Neuron (in vitro differentiated cells): ENCODE data around the gene FUT7.

Source experiments
- H2AFZ ChIP-seq: one replicate; pipeline ENCODE4 v1.6.1; 2013; ENCODE audit warnings: low read depth, mild to moderate bottlenecking, inconsistent platforms, low read length, moderate library complexity
- H3K27me3 ChIP-seq: one replicate; pipeline ENCODE4 v1.6.1; 2013; ENCODE audit warnings: low read length; ENCODE audit not compliant: insufficient read depth
- H3K36me3 ChIP-seq: one replicate; pipeline ENCODE4 v1.6.1; 2013; ENCODE audit warnings: low read length; ENCODE audit not compliant: insufficient read depth
- H3K4me1 ChIP-seq: one replicate; pipeline ENCODE4 v1.6.1; 2013; ENCODE audit warnings: low read length; ENCODE audit not compliant: insufficient read depth
- H3K4me3 ChIP-seq: 2 replicates; pipeline ENCODE4 v1.5.1; 2013; ENCODE audit warnings: mild to moderate bottlenecking, low read length, moderate library complexity
- H3K9me3 ChIP-seq: one replicate; pipeline ENCODE4 v1.6.1; 2013; ENCODE audit warnings: low read length

Gene FUT7

DNA sequence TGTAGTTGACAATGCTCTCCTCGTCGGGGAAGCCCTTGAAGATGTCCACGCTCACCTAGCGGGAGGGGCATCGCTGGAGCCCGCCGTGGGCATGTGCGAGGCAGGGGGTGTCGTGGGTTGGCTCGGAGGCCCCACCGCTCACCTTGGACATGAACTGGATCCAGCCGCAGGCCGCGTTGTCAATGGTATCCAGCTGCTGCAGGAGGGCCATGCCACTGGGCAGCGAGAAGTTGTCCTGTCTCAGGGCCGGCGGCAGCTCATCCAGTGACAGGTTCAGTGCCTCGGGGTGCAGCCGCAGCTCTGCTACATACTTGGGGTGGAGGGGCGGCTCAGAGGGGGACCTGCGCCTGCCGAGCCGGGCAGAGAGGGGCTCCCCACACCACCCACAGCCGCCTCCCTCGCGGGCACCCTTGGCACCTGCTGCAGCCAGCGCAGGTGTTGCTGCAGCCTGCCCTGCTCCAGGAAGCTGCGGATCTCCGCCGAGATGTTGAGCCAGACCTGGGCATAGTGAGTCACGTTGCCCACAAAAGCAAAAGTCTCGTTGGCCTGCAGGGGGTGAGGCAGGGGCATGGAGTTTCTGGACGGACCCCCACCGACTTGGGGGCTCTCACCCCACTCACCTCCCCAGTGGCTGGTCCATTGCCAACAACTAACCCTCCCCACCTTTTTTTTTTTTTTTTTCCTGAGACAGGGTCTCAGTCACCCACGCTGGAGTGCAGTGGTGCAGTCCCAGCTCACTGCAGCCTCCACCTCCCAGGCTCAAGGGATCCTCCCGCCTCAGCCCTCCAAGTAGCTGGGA, 12.9 kb downstream of the FUT7 start:
- Histone ChIP-seq H2AFZ (no peak overlapping the region), H3K4me1 (peaks cover 3% of the 10 kb centered on the region), H3K27me3 (no peaks in the 10 kb centered on the region), H3K36me3 (peaks cover 25% of the 10 kb centered on the region), H3K4me3 (no peak overlapping the region), H3K9me3 (peaks cover 2% of the 10 kb centered on the region)

DNA sequence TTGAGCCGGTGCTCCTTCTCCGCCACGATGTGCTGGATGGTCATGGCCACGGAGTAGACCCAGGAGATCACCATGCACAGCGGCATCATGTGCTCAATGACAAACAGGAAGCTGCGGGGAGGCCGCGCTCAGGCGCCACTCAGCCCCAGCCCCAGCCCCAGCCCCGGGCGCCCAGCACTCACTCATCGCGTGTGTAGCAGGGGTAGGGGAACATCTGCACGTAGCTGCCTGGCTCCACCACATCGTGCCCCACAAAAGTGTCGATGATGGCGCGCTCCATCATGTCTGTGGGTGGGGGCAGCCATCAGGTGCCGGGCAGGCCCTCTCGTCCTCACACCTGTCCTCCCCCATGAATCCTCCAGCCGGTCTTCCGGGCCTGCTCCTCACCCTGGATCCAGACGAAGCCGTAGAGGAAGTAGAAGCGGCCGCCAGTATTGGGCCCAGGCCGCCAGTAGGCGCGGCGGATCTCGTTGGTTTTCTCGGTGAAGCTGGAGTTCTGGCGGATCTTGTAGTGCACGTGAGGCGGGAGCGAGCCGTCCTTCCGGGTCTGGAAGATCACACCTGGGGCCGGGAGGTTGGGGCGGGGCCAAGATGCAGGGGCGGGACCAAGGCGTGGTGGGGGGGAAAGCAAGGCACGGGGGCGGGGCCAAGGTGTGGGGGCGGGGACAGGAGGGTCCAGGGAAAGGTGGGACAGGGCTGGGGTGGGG, 13.9 kb downstream of the FUT7 start:
- Histone ChIP-seq H3K27me3 (no peaks in the 10 kb centered on the region), H2AFZ (no peak overlapping the region), H3K4me3 (no peak overlapping the region), H3K36me3 (peaks cover 32% of the 10 kb centered on the region), H3K9me3 (peaks cover 2% of the 10 kb centered on the region), H3K4me1 (no peaks in the 10 kb centered on the region)

DNA sequence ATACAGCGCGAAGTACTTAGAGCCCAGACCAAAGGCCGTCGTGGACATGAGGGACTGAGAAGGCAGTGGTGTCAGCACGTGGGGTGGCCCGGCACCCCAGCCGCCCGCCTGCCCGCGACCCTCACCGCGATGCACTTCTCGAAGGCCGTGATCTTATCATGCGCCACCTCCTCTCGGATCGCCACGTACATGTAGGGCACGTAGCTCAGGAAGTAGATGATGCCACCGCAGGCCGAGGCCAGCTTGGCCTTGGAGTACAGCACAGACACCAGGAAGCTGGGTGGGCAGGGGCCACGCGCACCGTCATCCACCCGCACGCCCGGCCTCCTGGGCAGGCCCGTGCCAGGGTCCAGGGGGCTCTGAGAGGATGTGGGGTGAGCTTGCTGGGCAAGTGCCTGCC, 14.8 kb downstream of the FUT7 start:
- peaks cover 2% of the 10 kb centered on the region for H3K9me3 ChIP-seq
- H3K36me3 ChIP-seq: peaks cover 38% of the 10 kb centered on the region
- H2AFZ ChIP-seq: no peak overlapping the region
- H3K4me3 ChIP-seq: no peak overlapping the region
- H3K27me3 ChIP-seq: no peaks in the 10 kb centered on the region
- no peaks in the 10 kb centered on the region for H3K4me1 ChIP-seq

DNA sequence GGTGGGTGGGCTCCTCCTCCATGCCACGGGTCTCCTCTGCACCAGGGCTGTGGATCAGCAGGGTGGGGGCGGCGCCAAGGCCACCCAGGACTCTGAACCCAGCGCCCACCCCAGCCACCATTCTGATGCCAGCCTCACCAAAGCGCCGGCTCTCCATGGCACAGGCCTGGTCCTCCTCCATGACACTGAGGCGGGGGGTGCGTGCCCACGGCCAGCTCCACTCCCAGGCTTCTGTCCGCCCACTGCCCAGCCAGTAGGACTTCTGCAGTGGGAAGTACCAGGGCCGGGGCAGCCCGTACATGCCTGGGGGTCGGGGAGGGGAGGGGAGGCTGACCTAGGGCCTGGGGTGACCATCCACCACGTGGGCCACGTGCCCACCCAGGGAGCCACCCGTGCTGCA, 15.5 kb downstream of the FUT7 start:
- Histone ChIP-seq H3K4me1 (no peaks in the 10 kb centered on the region), H3K4me3 (no peak overlapping the region), H3K36me3 (peaks cover 42% of the 10 kb centered on the region), H2AFZ (no peak overlapping the region), H3K27me3 (no peaks in the 10 kb centered on the region), H3K9me3 (peaks cover 2% of the 10 kb centered on the region)

DNA sequence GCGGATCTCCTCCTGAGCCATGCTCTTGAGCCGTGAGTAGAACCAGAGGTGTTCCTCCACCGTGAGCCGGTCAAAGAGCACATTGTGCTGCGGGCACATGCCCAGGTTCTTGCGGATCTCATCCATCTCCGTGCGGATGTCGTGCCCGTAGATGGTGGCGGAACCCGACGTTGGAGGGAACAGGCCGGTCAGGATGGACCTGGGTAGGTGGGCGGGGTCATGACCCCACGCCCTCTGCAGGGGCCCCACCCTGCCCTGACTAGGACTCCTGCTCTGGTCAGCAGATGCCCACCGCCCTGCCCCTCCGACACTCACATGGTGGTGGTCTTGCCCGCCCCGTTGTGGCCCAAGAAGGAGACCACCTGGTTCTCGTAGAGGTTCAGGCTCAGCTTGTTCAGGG, 15.9 kb downstream of the FUT7 start:
- Histone ChIP-seq H3K27me3 (no peaks in the 10 kb centered on the region), H3K9me3 (peaks cover 2% of the 10 kb centered on the region), H2AFZ (no peak overlapping the region), H3K36me3 (peaks cover 42% of the 10 kb centered on the region), H3K4me1 (no peaks in the 10 kb centered on the region), H3K4me3 (no peak overlapping the region)

DNA sequence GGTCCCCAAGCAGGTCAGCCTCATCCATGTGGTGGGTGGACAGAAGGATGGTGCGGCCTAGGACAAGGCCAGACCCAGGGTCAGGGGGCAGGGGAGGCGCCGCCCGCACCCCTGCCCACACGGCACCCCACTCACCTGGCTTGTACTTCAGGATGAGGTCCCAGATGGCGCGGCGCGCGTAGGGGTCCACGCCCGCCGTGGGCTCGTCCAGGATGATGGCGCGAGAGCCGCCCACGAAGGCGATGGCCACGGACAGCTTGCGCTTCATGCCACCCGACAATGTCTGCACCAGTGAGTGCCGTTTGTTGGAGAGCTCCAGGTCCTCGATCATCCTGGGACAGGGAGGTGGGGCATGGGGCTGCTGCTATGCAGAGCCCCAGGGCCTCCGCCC, 16.4 kb downstream of the FUT7 start:
- no peak overlapping the region for H3K4me3 ChIP-seq
- H3K27me3 ChIP-seq: no peaks in the 10 kb centered on the region
- H3K9me3 ChIP-seq: peaks cover 2% of the 10 kb centered on the region
- H3K4me1 ChIP-seq: no peaks in the 10 kb centered on the region
- peaks cover 42% of the 10 kb centered on the region for H3K36me3 ChIP-seq
- no peak overlapping the region for H2AFZ ChIP-seq

DNA sequence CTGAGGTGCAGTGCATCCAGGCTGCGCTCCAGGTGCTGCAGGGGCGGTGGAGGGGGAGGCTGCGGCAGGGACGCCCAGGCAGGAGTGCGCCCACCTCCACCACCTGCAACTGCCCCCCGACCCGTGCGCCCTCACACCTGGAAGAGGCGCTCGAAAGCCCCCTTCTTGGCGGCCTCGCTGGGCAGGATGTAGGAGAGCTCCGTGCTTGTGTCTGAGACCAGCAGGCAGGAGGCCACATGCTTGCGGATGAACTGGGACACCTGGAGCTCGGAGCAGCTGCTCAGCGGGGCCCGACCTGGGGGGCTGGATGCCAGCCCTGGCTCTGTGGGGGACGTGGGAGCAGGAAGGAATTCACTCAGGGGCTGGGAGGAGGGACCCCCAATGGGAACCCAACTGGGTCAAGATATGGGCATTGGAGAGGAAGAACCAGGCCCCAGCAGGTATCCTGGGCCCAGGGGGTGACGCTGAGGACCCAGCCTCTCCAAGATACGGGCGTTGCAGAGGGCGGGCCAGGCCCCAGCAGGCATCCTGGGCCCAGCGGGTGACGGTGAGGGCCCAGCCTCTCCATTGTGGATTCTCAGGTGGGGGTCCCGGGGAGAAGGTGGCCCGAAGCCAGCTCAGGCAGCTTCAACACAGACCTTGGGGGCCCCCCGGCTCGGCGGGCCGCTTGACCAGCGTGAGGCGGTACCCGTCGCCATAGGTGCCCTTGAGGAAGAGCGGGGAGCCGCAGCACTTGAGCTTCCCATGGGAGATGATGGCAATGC, 16.9 kb downstream of the FUT7 start:
- Histone ChIP-seq H2AFZ (no peak overlapping the region), H3K4me1 (no peaks in the 10 kb centered on the region), H3K36me3 (peaks cover 42% of the 10 kb centered on the region), H3K27me3 (no peaks in the 10 kb centered on the region), H3K9me3 (peaks cover 2% of the 10 kb centered on the region), H3K4me3 (no peak overlapping the region)

DNA sequence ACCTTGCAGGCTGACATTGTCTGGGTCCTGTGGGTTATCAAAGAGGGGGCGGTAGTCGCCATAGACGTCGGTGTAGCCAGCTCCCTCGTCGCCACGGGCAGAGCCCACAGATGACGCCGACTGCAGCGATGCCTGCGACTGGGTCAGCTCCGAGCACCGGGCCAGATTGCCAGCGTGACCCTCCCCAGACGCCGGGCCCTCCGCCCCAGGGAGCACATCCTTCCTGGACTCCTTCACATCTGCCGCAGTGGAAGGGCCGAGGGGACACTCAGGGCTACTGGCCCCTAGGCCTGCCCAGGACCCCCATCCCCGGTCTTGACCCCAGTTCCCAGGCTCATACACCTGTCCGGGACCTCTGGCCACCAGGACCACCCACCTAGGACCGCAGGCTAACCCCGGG, 17.7 kb downstream of the FUT7 start:
- H3K4me1 ChIP-seq: no peaks in the 10 kb centered on the region
- no peak overlapping the region for H2AFZ ChIP-seq
- no peaks in the 10 kb centered on the region for H3K27me3 ChIP-seq
- H3K9me3 ChIP-seq: peaks cover 2% of the 10 kb centered on the region
- H3K36me3 ChIP-seq: peaks cover 44% of the 10 kb centered on the region
- no peak overlapping the region for H3K4me3 ChIP-seq

DNA sequence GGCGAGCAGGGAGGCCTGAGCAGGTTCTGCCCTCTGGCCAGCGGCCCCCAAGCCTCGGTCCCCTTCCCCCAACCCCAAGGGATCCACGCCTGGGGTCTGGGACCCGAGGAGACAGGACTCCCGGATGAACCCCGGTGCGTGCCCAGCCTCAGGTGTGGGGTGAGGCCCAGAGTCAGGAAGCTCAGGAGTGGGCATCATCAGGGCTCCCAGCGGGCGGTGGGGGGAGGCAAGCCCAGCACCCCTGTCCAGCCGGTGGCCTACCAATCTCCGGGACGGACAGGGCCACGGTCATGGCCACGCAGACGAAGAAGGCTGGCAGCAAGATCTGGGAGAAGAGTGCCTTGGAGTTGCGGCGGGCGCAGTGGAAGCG, 18.3 kb downstream of the FUT7 start:
- Histone ChIP-seq H3K27me3 (no peaks in the 10 kb centered on the region), H2AFZ (no peak overlapping the region), H3K36me3 (peaks cover 44% of the 10 kb centered on the region), H3K9me3 (peaks cover 2% of the 10 kb centered on the region), H3K4me1 (no peaks in the 10 kb centered on the region), H3K4me3 (no peak overlapping the region)

DNA sequence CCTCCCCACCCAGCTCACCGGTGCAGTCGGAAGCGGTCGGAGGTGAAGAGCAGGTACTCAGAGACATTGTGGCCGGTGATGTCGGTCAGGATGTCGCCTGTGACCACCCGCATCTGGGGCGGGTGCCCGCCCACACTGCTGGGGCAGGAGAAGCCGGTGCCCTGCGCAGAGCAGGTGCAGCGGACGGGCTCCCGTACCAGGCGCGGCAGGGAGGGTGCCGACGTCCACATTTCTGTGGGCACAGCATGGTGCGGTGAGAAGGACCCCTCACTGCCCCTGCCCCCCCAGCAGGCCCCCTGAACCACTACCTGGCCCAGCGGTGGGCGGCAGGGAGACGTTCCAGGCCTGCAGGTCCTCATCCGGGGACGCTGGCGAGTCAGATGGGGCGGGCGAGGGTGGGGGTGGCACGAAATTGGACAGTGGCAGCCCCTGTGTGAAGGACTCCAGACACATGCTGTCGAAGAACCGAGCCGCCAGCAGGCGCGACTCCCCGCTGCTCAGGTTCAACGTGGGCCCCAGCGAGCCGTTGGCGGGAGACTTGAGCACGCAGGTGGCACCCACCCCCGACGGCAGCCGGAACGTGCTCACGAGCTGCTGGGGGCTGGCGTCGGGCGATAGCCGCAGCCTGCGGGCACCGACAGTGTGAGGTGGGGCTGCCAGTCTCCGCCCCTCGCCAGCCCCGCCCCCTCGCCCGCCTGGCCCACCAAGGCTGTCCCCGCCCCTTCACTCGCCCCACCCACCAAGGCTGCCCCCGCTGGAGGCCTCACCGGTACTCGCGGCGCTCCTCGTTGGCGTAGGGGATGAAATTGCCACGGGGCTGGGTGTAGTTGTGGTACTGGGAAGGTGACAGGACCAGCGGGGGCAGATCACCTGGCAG, 19.0 kb downstream of the FUT7 start:
- Histone ChIP-seq H3K27me3 (no peaks in the 10 kb centered on the region), H3K4me1 (no peaks in the 10 kb centered on the region), H3K9me3 (peaks cover 2% of the 10 kb centered on the region), H3K36me3 (peaks cover 44% of the 10 kb centered on the region), H3K4me3 (no peak overlapping the region), H2AFZ (no peak overlapping the region)

DNA sequence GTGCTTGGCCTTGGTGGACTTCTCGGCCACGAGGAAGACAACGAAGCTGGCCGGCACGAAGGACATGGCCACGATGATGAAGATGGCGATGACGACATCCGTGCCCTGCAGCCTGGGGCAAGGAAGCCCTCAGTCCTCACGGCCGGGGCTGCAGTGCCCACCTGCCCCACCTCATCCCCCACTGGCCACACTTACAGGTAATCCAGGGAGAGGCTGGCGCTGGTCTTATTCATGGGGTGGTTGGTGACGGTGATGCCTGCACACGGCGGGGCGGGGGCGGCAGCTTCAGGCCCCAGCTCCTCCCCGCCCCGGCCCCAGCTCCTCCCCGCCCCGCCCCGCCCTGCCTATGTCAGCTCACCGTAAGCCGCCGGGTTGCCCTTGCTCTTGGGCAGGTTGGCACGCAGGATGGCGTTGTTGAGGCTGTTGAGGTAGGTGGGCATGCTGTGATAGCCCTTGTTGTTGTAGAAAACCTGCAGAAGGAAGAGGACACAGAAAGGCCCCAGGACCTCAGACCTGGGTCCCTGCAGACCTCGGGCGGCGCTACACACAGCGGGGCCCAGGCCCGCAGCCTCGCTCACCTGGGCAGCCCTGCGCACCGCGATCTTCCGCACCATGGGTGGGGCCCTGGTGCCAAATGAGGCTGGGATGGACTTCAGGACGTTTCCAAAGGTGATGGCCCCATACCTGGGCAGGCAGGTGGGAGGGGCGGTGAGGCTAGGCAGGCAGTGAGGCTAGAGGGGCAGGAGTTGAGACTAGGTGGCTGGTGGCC, 19.8 kb downstream of the FUT7 start:
- no peaks in the 10 kb centered on the region for H3K27me3 ChIP-seq
- H3K36me3 ChIP-seq: peaks cover 44% of the 10 kb centered on the region
- no peaks in the 10 kb centered on the region for H3K9me3 ChIP-seq
- no peaks in the 10 kb centered on the region for H3K4me1 ChIP-seq
- no peak overlapping the region for H2AFZ ChIP-seq
- no peak overlapping the region for H3K4me3 ChIP-seq

DNA sequence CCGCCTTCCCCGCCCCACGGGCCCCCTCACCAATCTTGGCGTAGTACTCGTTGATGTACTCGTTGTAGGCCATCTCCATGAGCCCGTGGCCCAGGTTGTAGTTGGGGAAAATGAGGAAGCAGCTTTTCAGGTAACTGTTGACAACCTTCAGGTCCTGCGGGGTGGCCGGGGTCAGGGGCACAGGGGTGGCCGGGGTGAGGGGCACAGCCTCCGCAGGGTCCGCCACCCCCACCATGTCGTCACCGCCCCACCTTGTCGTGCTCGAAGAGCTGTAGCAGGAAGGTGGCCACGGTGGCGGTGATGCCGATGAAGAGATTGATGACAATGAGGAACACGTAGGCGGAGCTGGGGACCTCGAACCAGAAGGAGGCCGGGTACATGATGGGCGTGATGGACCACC, 20.7 kb downstream of the FUT7 start:
- Histone ChIP-seq H3K27me3 (no peaks in the 10 kb centered on the region), H3K36me3 (peaks cover 37% of the 10 kb centered on the region), H3K4me3 (no peak overlapping the region), H3K4me1 (no peaks in the 10 kb centered on the region), H2AFZ (no peak overlapping the region), H3K9me3 (no peaks in the 10 kb centered on the region)
